ENCODE data around the gene C1RL.

DNA sequence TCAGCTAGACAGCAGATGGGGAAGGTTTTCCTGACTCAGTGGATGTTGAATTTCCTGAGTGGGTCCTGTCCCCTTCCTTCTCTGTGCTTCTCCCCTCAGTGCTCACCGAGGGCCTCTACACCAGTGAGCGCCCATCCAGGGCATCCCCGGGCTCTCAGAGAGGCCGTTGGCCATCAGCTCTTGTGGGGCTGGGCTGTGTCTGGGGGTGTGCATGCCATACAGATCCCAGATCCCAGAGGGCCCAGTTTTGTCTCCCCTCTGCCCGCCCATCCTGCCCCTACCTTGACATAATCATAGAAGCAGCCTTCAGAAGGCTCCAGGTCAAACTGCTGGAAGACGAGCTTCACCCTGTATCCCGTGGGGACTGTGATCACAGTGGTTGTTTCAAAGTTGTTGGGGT lies 17.8 kb downstream of the C1RL start:
- TF ChIP-seq, protein P1, sequence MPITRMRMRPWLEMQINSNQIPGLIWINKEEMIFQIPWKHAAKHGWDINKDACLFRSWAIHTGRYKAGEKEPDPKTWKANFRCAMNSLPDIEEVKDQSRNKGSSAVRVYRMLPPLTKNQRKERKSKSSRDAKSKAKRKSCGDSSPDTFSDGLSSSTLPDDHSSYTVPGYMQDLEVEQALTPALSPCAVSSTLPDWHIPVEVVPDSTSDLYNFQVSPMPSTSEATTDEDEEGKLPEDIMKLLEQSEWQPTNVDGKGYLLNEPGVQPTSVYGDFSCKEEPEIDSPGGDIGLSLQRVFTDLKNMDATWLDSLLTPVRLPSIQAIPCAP (CRISPR knock-in tag; IDR thresholded peaks at IDR 0.05) = no peak
- TF ChIP-seq ZNF512 (CRISPR knock-in tag; IDR thresholded peaks at IDR 0.05; ENCODE audit: borderline replicate concordance) (no peak), SP1 (CRISPR knock-in tag; conservative IDR thresholded peaks at IDR 0.05) (no peak), GTF2I (CRISPR knock-in tag; conservative IDR thresholded peaks at IDR 0.05) (no peak), FOXP4 (CRISPR knock-in tag; IDR thresholded peaks at IDR 0.05) (no peak), CREB1 (CRISPR knock-in tag; IDR thresholded peaks at IDR 0.05) (no peak), MAX (CRISPR knock-in tag; IDR thresholded peaks at IDR 0.05) (no peak)
- TF ChIP-seq, protein P2, sequence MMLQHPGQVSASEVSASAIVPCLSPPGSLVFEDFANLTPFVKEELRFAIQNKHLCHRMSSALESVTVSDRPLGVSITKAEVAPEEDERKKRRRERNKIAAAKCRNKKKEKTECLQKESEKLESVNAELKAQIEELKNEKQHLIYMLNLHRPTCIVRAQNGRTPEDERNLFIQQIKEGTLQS (CRISPR knock-in tag; conservative IDR thresholded peaks at IDR 0.05) = no peak
- TF ChIP-seq, protein P3, sequence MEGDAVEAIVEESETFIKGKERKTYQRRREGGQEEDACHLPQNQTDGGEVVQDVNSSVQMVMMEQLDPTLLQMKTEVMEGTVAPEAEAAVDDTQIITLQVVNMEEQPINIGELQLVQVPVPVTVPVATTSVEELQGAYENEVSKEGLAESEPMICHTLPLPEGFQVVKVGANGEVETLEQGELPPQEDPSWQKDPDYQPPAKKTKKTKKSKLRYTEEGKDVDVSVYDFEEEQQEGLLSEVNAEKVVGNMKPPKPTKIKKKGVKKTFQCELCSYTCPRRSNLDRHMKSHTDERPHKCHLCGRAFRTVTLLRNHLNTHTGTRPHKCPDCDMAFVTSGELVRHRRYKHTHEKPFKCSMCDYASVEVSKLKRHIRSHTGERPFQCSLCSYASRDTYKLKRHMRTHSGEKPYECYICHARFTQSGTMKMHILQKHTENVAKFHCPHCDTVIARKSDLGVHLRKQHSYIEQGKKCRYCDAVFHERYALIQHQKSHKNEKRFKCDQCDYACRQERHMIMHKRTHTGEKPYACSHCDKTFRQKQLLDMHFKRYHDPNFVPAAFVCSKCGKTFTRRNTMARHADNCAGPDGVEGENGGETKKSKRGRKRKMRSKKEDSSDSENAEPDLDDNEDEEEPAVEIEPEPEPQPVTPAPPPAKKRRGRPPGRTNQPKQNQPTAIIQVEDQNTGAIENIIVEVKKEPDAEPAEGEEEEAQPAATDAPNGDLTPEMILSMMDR (IDR thresholded peaks at IDR 0.05) = no peak

Data from WTC11 (cell line).